Measurements from ENCODE around the gene TFDP1.

TFDP1 gene

GRCh38 chr13:113542751-113543424, 41.7 kb upstream of the TFDP1 start:
- H3K27ac ChIP-seq (ENCODE audit: low read length): no peak overlapping the region
- TF ChIP-seq EZH2 (IDR thresholded peaks at IDR 0.05; ENCODE audit: borderline replicate concordance, low read depth, low read length, severe bottlenecking): no peak
- no peak for TF ChIP-seq CTCF (IDR thresholded peaks at IDR 0.05; ENCODE audit: borderline replicate concordance, extremely low read depth, low read length, poor library complexity, severe bottlenecking)
- H3K4me1 ChIP-seq (ENCODE audit: insufficient read depth, low read length): no peaks in the 10 kb centered on the region
- DNase-seq (no peak), ATAC-seq (ENCODE audit: insufficient read depth, low read depth) (no peak)
- no peaks in the 10 kb centered on the region for H3K9me3 ChIP-seq (ENCODE audit: insufficient read depth, low read length, severe bottlenecking)
- H3K36me3 ChIP-seq (ENCODE audit: insufficient read depth, low read length): peaks cover 23% of the 10 kb centered on the region
- H3K27me3 ChIP-seq (ENCODE audit: insufficient read depth, low read length, poor library complexity): no peaks in the 10 kb centered on the region
- peaks cover 22% of the 10 kb centered on the region for H4K20me1 ChIP-seq (ENCODE audit: insufficient read depth, low read length)
- no peak overlapping the region for H3K4me3 ChIP-seq (ENCODE audit: low read depth in 1 of 2, low read length in 2 of 2)
- 0 out of 2 replicates have a peak, but pooled peaks cover 5% of the 10 kb centered on the region for H3K79me2 ChIP-seq (ENCODE audit: insufficient read depth, low read length)
- H2AFZ ChIP-seq (ENCODE audit: low read depth, low read length): no peak overlapping the region
- no peak overlapping the region for H3K4me2 ChIP-seq (ENCODE audit: insufficient read depth, low read length)
- no peak overlapping the region for H3K9ac ChIP-seq (ENCODE audit: low read depth, low read length)

- 0 out of 2 replicates have a peak, but pooled peaks cover 5% of the 10 kb centered on the region for H3K79me2 ChIP-seq (ENCODE audit: insufficient read depth, low read length)
- H3K9ac ChIP-seq (ENCODE audit: low read depth, low read length): no peak overlapping the region
- peaks cover 23% of the 10 kb centered on the region for H3K36me3 ChIP-seq (ENCODE audit: insufficient read depth, low read length)
- peaks cover 30% of the 10 kb centered on the region for H4K20me1 ChIP-seq (ENCODE audit: insufficient read depth, low read length)
- no peaks in the 10 kb centered on the region for H3K9me3 ChIP-seq (ENCODE audit: insufficient read depth, low read length, severe bottlenecking)
- H3K27me3 ChIP-seq (ENCODE audit: insufficient read depth, low read length, poor library complexity): no peaks in the 10 kb centered on the region
- no peak overlapping the region for H3K4me2 ChIP-seq (ENCODE audit: insufficient read depth, low read length)
- no peak overlapping the region for H2AFZ ChIP-seq (ENCODE audit: low read depth, low read length)
- no peak overlapping the region for H3K4me3 ChIP-seq (ENCODE audit: low read depth in 1 of 2, low read length in 2 of 2)
- H3K27ac ChIP-seq (ENCODE audit: low read length): no peak overlapping the region
- no peaks in the 10 kb centered on the region for H3K4me1 ChIP-seq (ENCODE audit: insufficient read depth, low read length)
- ATAC-seq (ENCODE audit: insufficient read depth, low read depth): no peak
- TF ChIP-seq EZH2 (IDR thresholded peaks at IDR 0.05; ENCODE audit: borderline replicate concordance, low read depth, low read length, severe bottlenecking) (no peak), CTCF (IDR thresholded peaks at IDR 0.05; ENCODE audit: borderline replicate concordance, extremely low read depth, low read length, poor library complexity, severe bottlenecking) (no peak)
- DNase-seq: no peak
Observed at GRCh38 chr13:113544071-113544891, 40.3 kb upstream of the TFDP1 start.

GRCh38 chr13:113544896-113545295, 39.7 kb upstream of the TFDP1 start:
- no peak overlapping the region for H3K9ac ChIP-seq (ENCODE audit: low read depth, low read length)
- no peak for DNase-seq
- no peaks in the 10 kb centered on the region for H3K27me3 ChIP-seq (ENCODE audit: insufficient read depth, low read length, poor library complexity)
- H2AFZ ChIP-seq (ENCODE audit: low read depth, low read length): no peak overlapping the region
- H3K9me3 ChIP-seq (ENCODE audit: insufficient read depth, low read length, severe bottlenecking): no peaks in the 10 kb centered on the region
- H3K27ac ChIP-seq (ENCODE audit: low read length): no peak overlapping the region
- TF ChIP-seq EZH2 (IDR thresholded peaks at IDR 0.05; ENCODE audit: borderline replicate concordance, low read depth, low read length, severe bottlenecking): no peak
- no peak for TF ChIP-seq CTCF (IDR thresholded peaks at IDR 0.05; ENCODE audit: borderline replicate concordance, extremely low read depth, low read length, poor library complexity, severe bottlenecking)
- H3K4me3 ChIP-seq (ENCODE audit: low read depth in 1 of 2, low read length in 2 of 2): no peak overlapping the region
- no peak overlapping the region for H3K4me2 ChIP-seq (ENCODE audit: insufficient read depth, low read length)
- peaks cover 31% of the 10 kb centered on the region for H4K20me1 ChIP-seq (ENCODE audit: insufficient read depth, low read length)
- H3K36me3 ChIP-seq (ENCODE audit: insufficient read depth, low read length): peaks cover 20% of the 10 kb centered on the region
- no peaks in the 10 kb centered on the region for H3K4me1 ChIP-seq (ENCODE audit: insufficient read depth, low read length)
- ATAC-seq (ENCODE audit: insufficient read depth, low read depth): no peak
- 0 out of 2 replicates have a peak, but pooled peaks cover 5% of the 10 kb centered on the region for H3K79me2 ChIP-seq (ENCODE audit: insufficient read depth, low read length)
